Lung (tissue), 12 donors: ENCODE results near the gene ZFAND3. TPM values are rescaled to one million over a fixed set of nuclear protein-coding genes. Genes with fewer than 3 reads are reported as not detected.

ENCODE experiments used
- ATAC-seq: fragments of 200-7000 bp; cut with Tn5 transposase; one replicate; pipeline ENCODE4 v1.9.1; 2020; ENCODE audit warnings: moderate number of reproducible peaks; ENCODE audit not compliant: insufficient read depth, low FRiP score
- DNase-seq, 3 donors: peaks; one replicate each; pipeline ENCODE4 v3.0.0-alpha.2; 2013 to 2017
- H3K27ac ChIP-seq, 2 donors: one replicate each; pipeline ENCODE4 v1.5.1; 2013; ENCODE audit warnings: mild to moderate bottlenecking in 2 of 2, moderate library complexity in 2 of 2, control low read depth in 1 of 2, inconsistent platforms in 1 of 2, low read depth in 1 of 2, low read length in 1 of 2
- H3K27me3 ChIP-seq, 3 donors: one replicate each; pipeline ENCODE4 v1.5.1; 2013; ENCODE audit warnings: low read length in 2 of 3; ENCODE audit not compliant: control insufficient read depth in 3 of 3, insufficient read depth in 3 of 3
- H3K36me3 ChIP-seq, 4 donors: one replicate each; pipeline ENCODE4 v1.5.1; 2013; ENCODE audit warnings: low read length in 4 of 4, mild to moderate bottlenecking in 1 of 4, moderate library complexity in 1 of 4; ENCODE audit not compliant: control insufficient read depth in 4 of 4, insufficient read depth in 4 of 4
- H3K4me1 ChIP-seq, 5 donors: one replicate each; pipeline ENCODE4 v1.5.1; 2013; ENCODE audit warnings: low read length in 5 of 5, mild to moderate bottlenecking in 2 of 5, moderate library complexity in 1 of 5; ENCODE audit not compliant: control insufficient read depth in 5 of 5, insufficient read depth in 5 of 5
- H3K4me3 ChIP-seq: one replicate; pipeline ENCODE4 v1.5.1; 2013; ENCODE audit warnings: mild to moderate bottlenecking, control low read depth, moderate library complexity
- H3K9ac ChIP-seq, 2 donors: one replicate each; pipeline ENCODE4 v1.5.1; 2013; ENCODE audit warnings: low read length in 2 of 2, control low read depth in 1 of 2; ENCODE audit not compliant: insufficient read depth in 1 of 2
- H3K9me3 ChIP-seq, 4 donors: one replicate each; pipeline ENCODE4 v1.5.1; 2013; ENCODE audit warnings: low read length in 3 of 4, mild to moderate bottlenecking in 1 of 4, moderate library complexity in 1 of 4; ENCODE audit not compliant: control insufficient read depth in 4 of 4, insufficient read depth in 3 of 4
- CTCF ChIP-seq: IDR thresholded peaks from 2 replicates; pipeline ENCODE4 v1.5.1; 2012; ENCODE audit warnings: mild to moderate bottlenecking; ENCODE audit errors: control extremely low read depth, extremely low read depth
- WGBS, 2 donors: extraction: QIAGEN DNeasy Blood & Tissue Kit; methylation state at CpG; one replicate each; pipeline ENCODE4 v1.1.7; 2013; 5-methylcytosine and 5-hydroxymethylcytosine counted together
- polyA plus RNA-seq, 2 donors: library from polyadenylated mRNA; stranded (reverse); fragments of 200-250 nt; gene quantifications; one replicate each; pipeline ENCODE4 v1.2.1, GENCODE V29; 2013
- total RNA-seq, 2 donors: library from RNA; depleted of rRNA in 1 of 2; stranded (reverse); fragments of >200 nt in 1 of 2; gene quantifications; one replicate each; pipeline ENCODE4 v1.2.1, GENCODE V29; 2014 to 2021
- donor health status: control.
- donor health status: control.
- donor health status: Bipolar disorder and iron deficiency.
- donor health status: healthy.
- donor health status: DM: yes; HTN: yes; CAD: no.

ZFAND3 gene
- total and polyA plus RNA-seq, 4 donors, result 27.6 to 63.6 (median 51.3) TPM

GRCh38 chr6:37974381-37974780 is 154.9 kb downstream of the ZFAND3 start:
- Histone ChIP-seq H3K9ac (no peak overlapping the region), H3K36me3 (peaks cover 0 to 2% (median 0%) of the 10 kb centered on the region in 4 donors), H3K9me3 (peaks cover 0 to 6% (median 2%) of the 10 kb centered on the region in 4 donors), H3K27ac (no peak overlapping the region), H3K4me1 (peaks cover 0 to 31% (median 12%) of the 10 kb centered on the region in 5 donors), H3K27me3 (no peaks in the 10 kb centered on the region), H3K4me3 (no peak overlapping the region)
- DNase-seq, result no peak
- 98 to 100% methylated on average over 4 of the region's 4 CpGs for WGBS, 2 donors
- TF ChIP-seq CTCF, result no peak
- ATAC-seq, result no peak

GRCh38 chr6:37974943-37975342 is 155.4 kb downstream of the ZFAND3 start:
- Histone ChIP-seq H3K27me3 (no peaks in the 10 kb centered on the region), H3K36me3 (peaks cover 0 to 2% (median 0%) of the 10 kb centered on the region in 4 donors), H3K4me3 (no peak overlapping the region), H3K27ac (no peak overlapping the region), H3K9ac (no peak overlapping the region), H3K9me3 (peaks cover 0 to 6% (median 2%) of the 10 kb centered on the region in 4 donors), H3K4me1 (peaks cover 0 to 30% (median 17%) of the 10 kb centered on the region in 5 donors)
- ATAC-seq (no peak), DNase-seq (no peak)
- no peak for TF ChIP-seq CTCF
- WGBS, 2 donors, result 96 to 98% methylated on average over 1 of the region's 1 CpG

GRCh38 chr6:37977715-37978114 is 158.2 kb downstream of the ZFAND3 start:
- Histone ChIP-seq H3K27ac (no peak overlapping the region), H3K27me3 (no peaks in the 10 kb centered on the region), H3K9me3 (peaks cover 0 to 6% (median 2%) of the 10 kb centered on the region in 4 donors), H3K4me1 (peaks cover 0 to 28% (median 20%) of the 10 kb centered on the region in 5 donors), H3K36me3 (peaks cover 0 to 2% (median 0%) of the 10 kb centered on the region in 4 donors), H3K4me3 (no peak overlapping the region), H3K9ac (no peak overlapping the region)
- WGBS, 2 donors, result 73 to 81% methylated on average over 3 of the region's 3 CpGs
- TF ChIP-seq CTCF, result no peak
- DNase-seq (no peak), ATAC-seq (no peak)
